ENCODE data around the gene ASXL2.
"Not testable (repeated sequence)": the region's sequence is repeated elsewhere in the genome, so short reads cannot be mapped to it uniquely, and the experiment has no call there.

ASXL2 gene

DNA sequence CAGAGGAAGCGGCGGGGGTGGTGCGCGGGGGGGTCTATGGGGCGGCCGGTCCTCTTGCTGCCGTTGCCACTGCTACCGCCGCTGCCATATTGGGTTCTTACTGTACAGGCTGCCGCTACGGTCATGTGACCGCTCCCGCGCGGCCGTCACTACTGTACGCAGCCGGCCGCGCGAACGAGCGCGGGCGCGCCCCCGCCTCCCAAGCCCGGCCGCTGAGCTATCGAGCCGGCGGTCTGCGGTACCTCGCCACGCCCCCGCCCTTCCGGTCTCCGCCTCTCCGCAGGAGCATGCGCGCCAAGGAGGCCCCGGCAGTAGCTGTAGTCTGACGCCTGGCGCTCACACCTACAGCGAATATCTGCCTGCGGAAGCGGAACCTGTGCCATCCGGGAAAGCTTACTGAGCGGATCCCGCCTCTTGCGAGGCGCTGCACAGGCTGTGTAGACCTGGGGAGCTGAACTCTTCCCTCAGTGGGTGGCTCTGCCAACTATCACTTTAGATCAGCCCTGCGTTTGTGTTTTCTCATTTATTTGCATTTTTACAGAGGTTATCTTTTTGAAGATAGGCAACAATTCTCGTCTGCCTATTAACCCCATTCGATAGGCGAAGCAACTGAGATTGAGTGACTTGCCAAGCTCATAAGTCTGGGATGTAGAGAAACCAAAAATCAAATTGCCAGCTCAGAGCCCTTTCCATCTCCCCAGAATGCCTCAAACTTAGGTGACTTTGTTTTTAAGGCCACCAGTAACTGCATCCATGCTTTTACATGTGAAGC is at the start of gene ASXL2:
Gene ASXL2, minus strand, starts transcription at position 127 of the 772 bp plus-strand sequence. CDS start 265 bp downstream, outside the sequence.
- in situ Hi-C loops (cut with HindIII; ENCODE audit: low sequenced_read_pairs): loop anchor here (5.0 kb wide), 1 partner anchor 49 kb away; no protein-coding TSS in a partner anchor

DNA sequence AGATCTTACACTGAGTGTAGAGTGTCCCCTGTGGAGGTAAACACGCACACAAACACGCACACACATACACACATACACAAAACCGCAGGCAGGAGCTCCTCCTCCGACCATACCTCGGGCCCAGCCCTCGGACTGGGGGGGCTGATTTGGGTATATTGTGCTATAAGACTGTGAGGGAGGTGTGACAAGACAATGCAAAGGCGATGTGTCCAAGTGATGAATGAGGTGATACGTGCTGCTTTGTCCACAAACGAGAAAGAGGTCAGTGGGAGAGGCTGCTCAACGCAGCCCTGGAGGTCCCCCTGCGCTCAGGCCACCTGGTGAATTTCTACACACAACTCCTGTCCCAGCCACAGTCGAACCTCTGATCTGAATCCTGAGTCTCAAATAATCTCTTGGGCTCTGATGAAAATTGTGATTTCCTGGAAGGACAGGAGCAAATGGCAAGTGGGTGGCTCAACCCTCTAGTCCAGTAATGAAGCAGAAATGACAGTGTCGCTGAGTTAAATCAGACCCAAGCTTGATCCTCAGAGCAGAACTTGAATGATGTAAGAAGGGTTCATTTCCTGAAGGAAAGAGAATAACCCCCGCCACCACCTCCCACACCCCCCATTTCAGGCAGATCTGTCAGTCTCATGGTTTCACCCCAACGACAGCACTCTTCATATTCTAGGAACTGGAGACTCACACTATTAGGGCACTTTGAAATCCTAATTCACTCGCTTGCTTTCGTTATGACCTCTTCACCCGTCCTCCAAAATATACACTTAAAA is 48.9 kb upstream of the ASXL2 start:
- in situ Hi-C loops (cut with HindIII; ENCODE audit: low sequenced_read_pairs): loop anchor here (5.0 kb wide), 1 partner anchor 50 kb away; the partner anchor contains the start of gene ASXL2

DNA sequence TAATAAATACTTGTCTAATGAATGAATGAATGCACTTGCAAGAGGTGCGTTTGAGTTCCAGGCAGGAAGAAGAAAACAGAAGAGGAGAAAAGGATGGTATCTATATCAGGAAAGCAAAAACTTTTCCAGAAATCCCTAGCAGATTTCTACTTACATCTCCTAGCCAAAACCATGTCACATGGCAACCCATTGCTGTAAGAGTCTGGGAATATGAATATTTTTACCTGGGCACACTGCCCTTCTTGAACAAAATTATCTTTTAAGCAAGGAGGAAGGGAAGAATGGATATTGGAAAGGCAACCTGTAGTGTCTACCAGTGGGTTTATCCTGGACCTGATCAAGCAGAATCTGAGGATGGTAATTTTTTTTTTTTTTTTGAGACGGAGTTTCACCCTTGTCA is 44.2 kb upstream of the ASXL2 start:
- in situ Hi-C loops (cut with HindIII; ENCODE audit: low sequenced_read_pairs): no loop called here

DNA sequence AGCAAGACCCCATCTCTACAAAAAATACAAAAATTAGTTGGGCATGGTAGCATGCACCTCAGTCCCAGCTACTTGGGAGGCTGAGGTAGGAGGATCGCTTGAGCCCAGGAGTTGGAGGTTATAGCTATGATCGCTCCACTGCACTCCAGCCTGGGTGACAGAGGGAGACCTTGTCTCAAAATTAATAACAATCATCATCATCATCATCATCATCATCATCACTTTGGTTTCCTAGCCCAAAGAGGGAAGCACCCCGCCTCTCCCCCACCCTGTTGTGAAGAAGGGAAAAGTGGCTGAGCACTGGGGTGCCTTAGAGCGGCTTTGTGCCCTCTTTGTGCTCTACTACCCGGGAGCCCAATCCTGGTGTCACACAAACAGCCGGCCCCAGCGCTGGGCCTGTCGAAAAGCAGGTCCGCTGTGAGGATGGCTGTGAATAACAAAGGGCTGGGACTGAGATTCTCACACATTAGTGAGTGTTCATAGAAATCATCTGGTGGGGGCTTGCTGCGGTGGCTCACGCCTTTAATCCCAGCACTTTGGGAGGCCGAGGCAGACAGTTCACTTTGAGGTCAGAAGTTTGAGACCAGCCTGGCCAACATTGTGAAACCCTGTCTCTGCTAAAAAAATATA is 42.6 kb upstream of the ASXL2 start:
- in situ Hi-C loops (cut with HindIII; ENCODE audit: low sequenced_read_pairs): no loop called here

DNA sequence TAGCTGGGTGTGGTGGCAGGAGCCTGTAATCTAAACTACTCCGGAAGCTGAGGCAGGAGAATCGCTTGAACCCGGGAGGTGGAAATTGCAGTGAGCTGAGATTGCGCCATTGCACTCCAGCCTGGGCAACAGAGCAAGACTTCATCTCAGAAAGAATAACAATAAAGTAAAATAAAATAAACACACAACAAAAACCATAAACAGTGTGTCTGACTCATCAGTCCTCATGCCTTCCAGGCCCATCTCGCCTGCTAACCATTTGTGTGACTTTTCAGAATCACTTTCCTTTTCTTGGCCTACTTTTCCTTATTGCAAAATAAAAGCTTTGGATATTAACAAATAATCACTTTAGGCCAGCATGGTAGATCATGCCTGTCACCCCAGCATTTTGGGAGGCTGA is 42.0 kb upstream of the ASXL2 start:
- in situ Hi-C loops (cut with HindIII; ENCODE audit: low sequenced_read_pairs): no loop called here

DNA sequence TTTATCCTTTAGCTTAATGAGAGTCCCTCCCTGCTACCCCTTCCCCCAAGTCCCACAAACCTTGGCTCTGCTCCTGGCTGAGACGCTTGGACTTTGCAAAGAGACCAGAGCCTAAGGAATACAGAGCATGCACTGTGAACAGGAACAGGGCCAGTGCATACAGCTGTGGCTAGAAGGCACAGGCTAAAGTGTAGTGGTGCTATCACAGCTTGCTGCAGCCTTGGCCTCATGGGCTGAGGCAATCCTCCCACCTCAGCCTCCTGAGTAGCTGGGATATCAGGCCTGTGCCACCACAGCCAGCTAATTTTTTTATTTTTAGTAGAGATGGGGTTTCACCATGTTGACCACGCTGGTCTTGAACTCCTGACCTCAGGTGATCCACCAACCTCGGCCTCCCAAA is 39.5 kb upstream of the ASXL2 start:
- in situ Hi-C loops (cut with HindIII; ENCODE audit: low sequenced_read_pairs): no loop called here

DNA sequence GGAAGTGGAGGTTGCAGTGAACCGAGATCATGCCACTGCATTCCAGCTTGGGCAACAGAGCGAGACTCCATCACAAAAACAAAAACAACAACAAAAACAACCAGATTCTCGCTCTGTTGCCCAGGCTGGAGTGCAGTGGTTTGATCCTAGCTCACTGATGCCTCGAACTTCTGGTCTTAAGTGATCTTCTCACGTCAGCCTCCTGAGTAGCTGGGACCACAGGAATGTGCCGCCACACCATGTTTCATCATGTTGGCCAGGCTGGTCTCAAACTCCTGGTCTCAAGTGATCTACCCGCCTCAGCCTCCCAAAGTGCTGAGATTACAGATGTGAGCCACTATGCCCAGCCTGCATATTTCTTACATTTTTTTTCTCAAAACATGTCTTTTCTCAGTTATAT is 39.1 kb upstream of the ASXL2 start:
- in situ Hi-C loops (cut with HindIII; ENCODE audit: low sequenced_read_pairs): not testable (repeated sequence)

DNA sequence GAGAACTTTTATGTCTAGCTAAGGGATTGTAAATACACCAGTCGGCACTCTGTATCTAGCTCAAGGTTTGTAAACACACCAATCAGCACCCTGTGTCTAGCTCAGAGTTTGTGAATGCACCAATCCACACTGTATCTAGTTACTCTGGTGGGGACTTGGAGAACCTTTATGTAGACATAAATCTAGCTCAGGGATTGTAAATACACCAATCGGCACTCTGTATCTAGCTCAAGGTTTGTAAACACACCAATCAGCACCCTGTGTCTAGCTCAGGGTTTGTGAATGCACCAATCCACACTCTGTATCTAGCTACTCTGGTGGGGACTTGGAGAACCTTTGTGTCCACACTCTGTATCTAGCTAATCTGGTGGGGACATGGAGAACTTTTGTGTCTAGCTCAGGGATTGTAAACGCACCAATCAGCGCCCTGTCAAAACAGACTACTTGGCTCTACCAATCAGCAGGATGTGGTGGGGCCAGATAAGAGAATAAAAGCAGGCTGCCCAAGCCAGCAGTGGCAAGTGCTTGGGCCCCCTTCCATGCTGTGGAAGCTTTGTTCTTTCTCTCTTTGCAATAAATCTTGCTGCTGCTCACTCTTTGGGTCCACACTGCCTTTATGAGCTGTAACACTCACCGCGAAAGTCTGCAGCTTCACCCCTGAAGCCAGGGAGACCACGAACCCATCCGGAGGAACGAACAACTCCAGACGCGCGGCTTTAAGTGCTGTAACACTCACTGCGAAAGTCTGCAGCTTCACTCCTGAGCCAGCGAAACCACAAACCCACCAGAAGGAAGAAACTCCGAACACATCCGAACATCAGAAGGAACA is 37.9 kb upstream of the ASXL2 start:
- in situ Hi-C loops (cut with HindIII; ENCODE audit: low sequenced_read_pairs): not testable (repeated sequence)

DNA sequence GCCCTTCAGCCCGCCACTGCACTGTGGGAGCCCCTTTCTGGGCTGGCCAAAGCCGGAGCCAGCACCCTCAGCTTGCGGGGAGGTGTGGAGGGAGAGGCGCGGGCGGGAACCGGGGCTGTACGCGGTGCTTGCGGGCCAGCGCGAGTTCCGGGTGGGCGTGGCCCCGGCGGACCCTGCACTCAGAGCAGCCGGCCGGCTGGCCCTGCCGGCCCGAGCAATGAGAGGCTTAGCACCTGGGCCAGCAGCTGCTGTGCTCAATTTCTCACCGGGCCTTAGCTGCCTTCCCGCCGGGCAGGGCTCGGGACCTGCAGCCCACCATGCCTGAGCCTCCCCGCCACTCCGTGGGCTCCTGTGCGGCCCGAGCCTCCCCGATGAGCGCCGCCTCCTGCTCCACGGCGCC is 37.1 kb upstream of the ASXL2 start:
- in situ Hi-C loops (cut with HindIII; ENCODE audit: low sequenced_read_pairs): not testable (repeated sequence)

DNA sequence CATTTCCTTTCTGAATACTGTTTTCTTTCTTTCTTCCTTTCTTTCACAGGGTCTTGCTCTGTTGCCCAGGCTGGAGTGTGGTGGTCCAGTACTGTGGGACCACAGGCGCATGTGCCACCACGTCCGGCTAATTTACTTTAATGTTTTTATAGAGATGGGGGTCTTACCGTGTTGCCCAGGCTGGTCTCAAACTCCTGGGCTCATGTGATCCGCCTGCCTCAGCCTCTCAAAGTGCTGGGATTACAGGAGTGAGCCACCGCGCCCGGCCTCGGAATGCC is 35.3 kb upstream of the ASXL2 start:
- in situ Hi-C loops (cut with HindIII; ENCODE audit: low sequenced_read_pairs): not testable (repeated sequence)

DNA sequence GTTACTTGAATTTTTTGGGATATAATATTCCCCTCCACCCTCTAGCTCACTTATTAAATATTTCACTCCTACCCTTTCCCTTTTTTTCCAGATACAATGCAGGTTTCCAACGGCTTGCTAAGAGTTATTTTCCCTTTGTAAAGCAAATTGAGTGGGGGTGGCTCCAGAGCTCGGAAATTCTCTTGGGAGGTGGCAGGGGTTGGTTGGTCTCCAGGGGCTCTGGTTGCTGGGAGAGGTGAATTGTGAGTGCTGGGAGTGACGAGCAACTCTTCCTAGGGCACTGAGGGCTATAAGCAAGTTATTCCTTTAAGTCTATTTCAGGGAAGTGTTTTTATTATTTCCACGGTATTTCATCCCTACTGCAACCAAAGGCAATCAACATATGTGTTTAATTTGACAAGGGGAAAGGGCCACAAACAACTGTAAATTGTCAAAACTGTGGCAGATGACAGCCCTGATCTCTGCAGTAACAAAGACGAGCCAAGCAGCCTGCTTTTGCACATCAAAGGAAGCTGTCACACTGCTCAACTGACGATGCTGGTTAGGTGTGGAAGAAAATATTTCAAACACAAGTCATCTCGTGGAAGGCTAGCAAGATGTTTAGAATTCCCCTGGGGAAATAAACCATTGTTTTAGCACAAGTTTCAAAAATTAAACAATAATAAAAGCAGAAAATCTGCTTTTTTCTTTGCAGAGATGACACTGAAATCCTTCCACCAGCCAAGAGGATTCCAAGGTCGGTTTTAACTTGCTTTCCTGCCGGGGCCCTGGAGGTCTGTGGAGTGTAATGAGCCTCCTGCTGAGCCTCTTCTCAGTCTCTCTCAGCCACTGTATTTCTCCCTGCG is 34.8 kb upstream of the ASXL2 start:
- in situ Hi-C loops (cut with HindIII; ENCODE audit: low sequenced_read_pairs): no loop called here

DNA sequence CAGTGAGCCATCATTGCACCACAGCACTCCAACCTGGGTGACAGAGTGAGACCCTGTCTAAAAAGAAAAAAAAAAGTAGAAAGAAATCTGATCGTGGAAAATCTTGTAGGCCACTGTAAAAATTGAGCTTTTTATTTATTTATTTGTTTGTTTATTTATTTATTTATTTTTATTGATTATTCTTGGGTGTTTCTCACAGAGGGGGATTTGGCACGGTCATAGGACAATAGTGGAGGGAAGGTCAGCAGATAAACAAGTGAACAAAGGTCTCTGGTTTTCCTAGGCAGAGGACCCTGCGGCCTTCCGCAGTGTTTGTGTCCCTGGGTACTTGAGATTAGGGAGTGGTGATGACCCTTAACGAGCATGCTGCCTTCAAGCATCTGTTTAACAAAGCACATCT is 31.3 kb upstream of the ASXL2 start:
- in situ Hi-C loops (cut with HindIII; ENCODE audit: low sequenced_read_pairs): not testable (repeated sequence)

DNA sequence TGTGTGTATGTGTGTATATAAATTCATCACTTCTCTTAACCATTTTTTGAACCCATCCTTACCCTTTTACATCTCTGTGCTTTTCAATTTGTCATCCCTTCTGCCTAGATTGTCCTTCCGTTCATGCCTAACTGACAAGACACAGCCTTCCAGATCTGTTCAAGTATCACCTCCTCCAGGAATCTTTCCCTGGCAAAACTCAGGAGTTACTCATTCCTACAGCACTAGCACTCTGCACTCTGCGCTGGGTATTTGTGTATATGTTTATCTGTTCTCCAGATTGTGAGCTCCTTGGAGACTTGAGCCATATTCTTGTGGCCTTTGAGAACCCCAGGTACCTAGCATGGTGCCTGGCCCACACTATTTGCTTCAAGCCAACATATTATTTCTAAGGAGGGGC is 26.8 kb upstream of the ASXL2 start:
- in situ Hi-C loops (cut with HindIII; ENCODE audit: low sequenced_read_pairs): no loop called here

DNA sequence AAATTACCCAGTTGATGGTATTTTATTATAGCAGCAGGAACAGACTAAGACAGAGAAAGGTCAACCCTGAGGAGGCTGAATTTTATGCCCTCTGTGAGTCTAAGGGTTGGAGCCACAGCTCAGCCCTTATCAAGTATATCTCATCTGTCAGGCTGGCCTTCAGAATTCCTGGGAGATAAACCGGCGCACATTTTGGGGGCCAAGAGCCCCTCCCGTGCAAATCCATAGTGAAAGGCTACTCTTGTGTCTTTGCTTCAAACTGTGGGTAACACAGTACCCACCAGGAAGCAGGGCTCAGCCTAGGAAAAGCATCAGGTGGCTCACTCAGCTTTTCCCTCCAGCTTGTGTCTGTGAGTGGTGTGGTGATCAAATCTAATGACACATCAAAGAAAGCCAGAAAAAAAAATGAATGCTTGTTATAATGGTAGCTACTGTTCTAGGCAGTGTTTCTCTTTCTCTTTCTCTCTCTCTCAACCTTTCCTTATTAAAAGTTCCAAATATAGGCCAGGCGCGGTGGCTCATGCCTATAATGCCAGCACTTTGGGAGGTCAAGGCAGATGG is 25.0 kb upstream of the ASXL2 start:
- in situ Hi-C loops (cut with HindIII; ENCODE audit: low sequenced_read_pairs): no loop called here

DNA sequence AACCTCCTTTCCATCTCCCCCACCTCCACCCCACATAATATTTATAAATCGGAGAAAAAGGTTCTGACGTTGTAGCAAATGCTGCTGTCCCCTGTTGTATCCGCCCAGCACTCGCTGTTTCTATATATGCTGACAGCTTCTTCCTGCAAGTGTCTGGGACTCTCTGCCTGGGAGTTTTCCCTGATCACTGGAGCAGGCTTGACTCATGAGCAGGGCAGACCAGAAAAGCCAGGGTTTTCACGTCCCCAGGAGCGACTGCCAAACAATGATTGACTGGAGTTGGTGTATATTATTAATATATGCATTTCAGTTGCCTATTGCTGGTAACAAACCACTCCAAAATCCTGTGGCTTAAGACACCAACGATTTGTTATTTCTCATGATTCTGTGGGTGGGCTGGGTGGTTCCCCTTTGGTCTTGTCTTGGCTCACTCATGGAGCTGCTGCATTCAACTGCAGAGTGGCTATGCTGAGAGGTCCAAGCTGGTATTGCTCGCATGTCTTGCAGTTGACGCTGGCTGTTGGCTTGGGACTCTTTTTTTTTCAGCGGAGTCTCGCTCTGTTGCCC is 21.2 kb upstream of the ASXL2 start:
- in situ Hi-C loops (cut with HindIII; ENCODE audit: low sequenced_read_pairs): no loop called here

DNA sequence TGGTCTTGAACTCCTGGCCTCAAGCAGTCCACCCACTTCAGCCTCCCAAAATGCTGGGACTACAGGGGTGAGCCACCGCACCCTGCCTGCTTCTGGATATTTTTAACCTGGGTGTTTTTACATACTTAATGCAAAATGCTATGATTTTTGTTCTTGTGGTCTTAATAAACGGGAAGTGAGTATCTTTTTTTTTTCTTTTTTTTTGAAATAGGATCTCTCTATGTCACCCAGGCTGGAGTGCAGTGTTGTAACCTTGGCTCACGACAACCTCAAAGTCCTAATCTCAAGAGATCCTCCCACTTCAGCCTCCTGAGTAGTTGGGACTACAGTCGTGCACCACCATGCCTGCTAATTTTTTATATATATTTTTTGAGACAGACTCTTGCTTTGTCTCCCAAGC is 19.2 kb upstream of the ASXL2 start:
- in situ Hi-C loops (cut with HindIII; ENCODE audit: low sequenced_read_pairs): no loop called here

DNA sequence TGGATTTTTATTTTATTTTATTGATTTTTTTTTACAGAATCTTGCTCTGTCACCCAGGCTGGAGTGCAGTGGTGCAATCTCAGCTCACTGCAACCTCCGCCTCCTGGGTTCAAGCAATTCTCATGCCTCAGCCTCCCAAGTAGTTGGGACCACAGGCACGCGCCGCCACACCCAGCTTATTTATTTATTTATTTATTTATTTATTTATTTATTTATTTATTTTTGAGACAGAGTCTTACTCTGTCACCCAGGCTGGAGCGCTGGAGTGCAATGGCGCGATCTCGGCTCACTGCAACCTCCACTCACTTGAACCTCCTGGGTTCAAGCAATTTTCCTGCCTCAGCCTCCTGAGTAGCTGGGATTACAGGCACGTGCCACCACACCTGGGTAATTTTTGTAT is 18.0 kb upstream of the ASXL2 start:
- in situ Hi-C loops (cut with HindIII; ENCODE audit: low sequenced_read_pairs): not testable (repeated sequence)

DNA sequence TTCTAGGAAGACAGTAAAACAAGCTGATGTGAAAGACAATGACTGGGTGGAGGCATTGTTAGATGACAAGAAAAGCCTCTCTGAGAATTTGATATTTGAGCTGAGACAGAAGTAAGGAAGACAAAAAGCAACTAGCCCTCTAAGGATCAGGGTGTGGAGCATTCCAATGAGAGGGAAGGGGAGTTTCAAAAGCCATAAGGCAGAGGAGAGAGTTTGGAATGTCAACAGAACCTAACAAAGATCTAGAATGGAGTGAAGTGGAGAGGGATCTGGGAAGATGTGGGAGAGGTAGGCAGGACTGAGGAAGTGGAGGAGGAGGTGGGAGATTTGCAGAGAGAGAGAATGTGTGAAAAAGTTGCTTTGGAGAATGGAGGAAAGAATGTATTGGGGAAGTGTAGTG is 17.3 kb upstream of the ASXL2 start:
- in situ Hi-C loops (cut with HindIII; ENCODE audit: low sequenced_read_pairs): no loop called here

DNA sequence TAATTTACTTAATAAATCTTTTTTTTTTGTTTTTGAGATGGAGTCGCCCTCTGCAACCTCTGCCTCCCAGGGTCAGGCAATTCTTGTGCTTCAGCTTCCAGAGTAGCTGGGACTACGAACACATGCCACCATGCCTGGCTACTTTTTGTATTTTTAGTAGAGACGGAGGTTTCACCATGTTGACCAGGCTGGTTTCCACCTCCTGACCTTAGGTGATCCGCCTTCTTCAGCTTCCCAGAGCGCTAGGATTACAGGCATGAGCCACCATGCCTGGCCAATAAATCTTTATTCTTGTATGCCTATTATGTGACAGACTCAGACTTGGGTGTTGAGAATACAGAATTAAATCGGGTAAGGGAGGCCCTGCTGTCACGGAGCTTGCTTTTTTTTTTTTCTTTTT is 16.7 kb upstream of the ASXL2 start:
- in situ Hi-C loops (cut with HindIII; ENCODE audit: low sequenced_read_pairs): no loop called here

All from endothelial cell of hepatic sinusoid (primary cell).